ENCODE data around the gene PRR5.

PRR5 gene

GRCh38 chr22:44697423-44698141, 4.4 kb upstream of the PRR5 start:
- DNase-seq (ENCODE audit: low spot score), result no peak
- Histone ChIP-seq H3K36me3 (ENCODE audit: low read depth) (no peaks in the 10 kb centered on the region), H3K9me3 (ENCODE audit: severe bottlenecking) (no peaks in the 10 kb centered on the region), H3K27ac (ENCODE audit: poor library complexity, severe bottlenecking) (no peak overlapping the region), H3K4me3 (ENCODE audit: severe bottlenecking) (no peak overlapping the region), H3K4me1 (ENCODE audit: insufficient read depth, poor library complexity, severe bottlenecking) (no peaks in the 10 kb centered on the region), H3K27me3 (ENCODE audit: insufficient read depth, poor library complexity, severe bottlenecking) (no peaks in the 10 kb centered on the region)
- peak; percentile 87 for TF ChIP-seq CTCF (IDR thresholded peaks at IDR 0.05; ENCODE audit: poor library complexity, severe bottlenecking)
- ATAC-seq (ENCODE audit: low read depth), result peak; percentile 70

GRCh38 chr22:44698531-44699421, 3.2 kb upstream of the PRR5 start:
- no peak for DNase-seq (ENCODE audit: low spot score)
- ATAC-seq (ENCODE audit: low read depth), result peak; percentile 43; the same call in 2 of the 3 replicates
- Histone ChIP-seq H3K4me3 (ENCODE audit: severe bottlenecking) (no peak overlapping the region), H3K4me1 (ENCODE audit: insufficient read depth, poor library complexity, severe bottlenecking) (no peaks in the 10 kb centered on the region), H3K27me3 (ENCODE audit: insufficient read depth, poor library complexity, severe bottlenecking) (no peaks in the 10 kb centered on the region), H3K27ac (ENCODE audit: poor library complexity, severe bottlenecking) (no peak overlapping the region), H3K36me3 (ENCODE audit: low read depth) (no peaks in the 10 kb centered on the region), H3K9me3 (ENCODE audit: severe bottlenecking) (no peaks in the 10 kb centered on the region)
- no peak for TF ChIP-seq CTCF (IDR thresholded peaks at IDR 0.05; ENCODE audit: poor library complexity, severe bottlenecking)

- no peak overlapping the region for H3K27ac ChIP-seq (ENCODE audit: poor library complexity, severe bottlenecking)
- H3K4me3 ChIP-seq (ENCODE audit: severe bottlenecking), result no peak overlapping the region
- H3K4me1 ChIP-seq (ENCODE audit: insufficient read depth, poor library complexity, severe bottlenecking), result no peaks in the 10 kb centered on the region
- no peaks in the 10 kb centered on the region for H3K27me3 ChIP-seq (ENCODE audit: insufficient read depth, poor library complexity, severe bottlenecking)
- TF ChIP-seq CTCF (IDR thresholded peaks at IDR 0.05; ENCODE audit: poor library complexity, severe bottlenecking), result no peak
- DNase-seq (ENCODE audit: low spot score), result no peak
- no peaks in the 10 kb centered on the region for H3K36me3 ChIP-seq (ENCODE audit: low read depth)
- no peaks in the 10 kb centered on the region for H3K9me3 ChIP-seq (ENCODE audit: severe bottlenecking)
- ATAC-seq (ENCODE audit: low read depth), result no peak
Observed at GRCh38 chr22:44700456-44700855, 1.5 kb upstream of the PRR5 start.

- Histone ChIP-seq H3K4me3 (ENCODE audit: severe bottlenecking) (no peak overlapping the region), H3K27ac (ENCODE audit: poor library complexity, severe bottlenecking) (no peak overlapping the region), H3K4me1 (ENCODE audit: insufficient read depth, poor library complexity, severe bottlenecking) (no peaks in the 10 kb centered on the region), H3K36me3 (ENCODE audit: low read depth) (no peaks in the 10 kb centered on the region), H3K9me3 (ENCODE audit: severe bottlenecking) (no peaks in the 10 kb centered on the region), H3K27me3 (ENCODE audit: insufficient read depth, poor library complexity, severe bottlenecking) (no peaks in the 10 kb centered on the region)
- DNase-seq (ENCODE audit: low spot score) (no peak), ATAC-seq (ENCODE audit: low read depth) (no peak)
- TF ChIP-seq CTCF (IDR thresholded peaks at IDR 0.05; ENCODE audit: poor library complexity, severe bottlenecking), result no peak
Observed at GRCh38 chr22:44701187-44701790, 715 bp upstream of the PRR5 start.

All from RWPE2 (cell line).